Neural cell (in vitro differentiated cells): Measurements from ENCODE around the gene HMX1. TPM values are rescaled to one million over a fixed set of nuclear protein-coding genes. Genes with fewer than 3 reads are reported as not detected.

Experiments used
- H2AFZ ChIP-seq: fragments of 200-600, 300-800 bp; sonication (generic), shearing (Covaris generic); 2 replicates; pipeline ENCODE4 v1.6.0; 2014; ENCODE audit warnings: low read depth, mild to moderate bottlenecking, antibody characterized with exemption, low read length, moderate library complexity
- H3F3A ChIP-seq: fragments of 200-600 bp; shearing (Covaris generic); 2 replicates; pipeline ENCODE4 v1.6.1; 2016; ENCODE audit warnings: mild to moderate bottlenecking, moderate library complexity, mixed read lengths, antibody characterized with exemption, low read length; ENCODE audit not compliant: insufficient read depth, poor library complexity, severe bottlenecking
- H3K27ac ChIP-seq: fragments of 200-600, 300-800 bp; sonication (generic), shearing (Covaris generic); 2 replicates; pipeline ENCODE4 v1.5.1; 2014; ENCODE audit warnings: mild to moderate bottlenecking, low read length, moderate library complexity
- H3K27me3 ChIP-seq: fragments of 300-800, 200-600 bp; sonication (generic), shearing (Covaris generic); 2 replicates; pipeline ENCODE4 v1.6.0; 2014; ENCODE audit warnings: mild to moderate bottlenecking, low read depth, low read length, moderate library complexity; ENCODE audit not compliant: insufficient read depth
- H3K36me3 ChIP-seq: fragments of 300-800, 200-600 bp; sonication (generic), shearing (Covaris generic); 2 replicates; pipeline ENCODE4 v1.5.1; 2014; ENCODE audit warnings: mild to moderate bottlenecking, antibody characterized with exemption, low read length, moderate library complexity; ENCODE audit not compliant: insufficient read depth
- H3K4me2 ChIP-seq: fragments of 300-800, 200-600 bp; sonication (generic), shearing (Covaris generic); 2 replicates; pipeline ENCODE4 v1.6.0; 2014; ENCODE audit warnings: mild to moderate bottlenecking, low read length
- H3K4me3 ChIP-seq: fragments of 300-800, 200-600 bp; sonication (generic), shearing (Covaris generic); 2 replicates; pipeline ENCODE4 v1.5.1; 2014; ENCODE audit warnings: mild to moderate bottlenecking, low read length, moderate library complexity
- H3K79me2 ChIP-seq: fragments of 200-600 bp; shearing (Covaris generic); replicated peaks from 2 replicates; pipeline ENCODE4 v1.6.0; 2014; ENCODE audit warnings: mild to moderate bottlenecking, low read length, moderate library complexity; ENCODE audit not compliant: insufficient read depth
- H3K9ac ChIP-seq: fragments of 300-800, 200-600 bp; sonication (generic), shearing (Covaris generic); 2 replicates; pipeline ENCODE4 v1.6.1; 2016; ENCODE audit warnings: mild to moderate bottlenecking, low read length, mixed read lengths
- H3K9me2 ChIP-seq: fragments of 200-600 bp; shearing (Covaris generic); 2 replicates; pipeline ENCODE4 v1.6.1; 2016; ENCODE audit warnings: mild to moderate bottlenecking, low read length, mixed read lengths; ENCODE audit not compliant: insufficient read depth
- H3K9me3 ChIP-seq: fragments of 200-600, 300-800 bp; sonication (generic), shearing (Covaris generic); 2 replicates; pipeline ENCODE4 v1.6.1; 2016; ENCODE audit warnings: mild to moderate bottlenecking, mixed run types, low read length, moderate library complexity, mixed read lengths
- H4K20me1 ChIP-seq: fragments of 200-600 bp; shearing (Covaris generic); 2 replicates; pipeline ENCODE4 v1.6.1; 2016; ENCODE audit warnings: mild to moderate bottlenecking, mixed run types; ENCODE audit not compliant: insufficient read depth
- EP300 ChIP-seq: fragments of 450-650 bp; conservative IDR thresholded peaks from 2 replicates; pipeline ENCODE4 v1.6.1; 2014; ENCODE audit warnings: antibody characterized with exemption, mild to moderate bottlenecking, moderate library complexity; ENCODE audit not compliant: poor library complexity, severe bottlenecking
- EZH2 ChIP-seq: fragments of 200-600, 300-800 bp; shearing (Covaris generic), sonication (generic); IDR thresholded peaks from 2 replicates; pipeline ENCODE4 v1.6.1; 2014; ENCODE audit warnings: antibody characterized with exemption, low read length, borderline replicate concordance, mild to moderate bottlenecking; ENCODE audit not compliant: insufficient read depth, poor library complexity, severe bottlenecking
- MXI1 ChIP-seq: fragments of 450-650 bp; conservative IDR thresholded peaks from 2 replicates; pipeline ENCODE4 v1.6.1; 2014; ENCODE audit warnings: antibody characterized with exemption, mild to moderate bottlenecking; ENCODE audit not compliant: poor library complexity, severe bottlenecking
- POLR2AphosphoS5 ChIP-seq: IDR thresholded peaks from 2 replicates; pipeline ENCODE4 v1.6.1; 2012
- RAD21 ChIP-seq: fragments of 450-650 bp; conservative IDR thresholded peaks from 2 replicates; pipeline ENCODE4 v1.6.1; 2014; ENCODE audit warnings: antibody characterized with exemption, mild to moderate bottlenecking, moderate library complexity
- SMC3 ChIP-seq: fragments of 450-650 bp; conservative IDR thresholded peaks from 2 replicates; pipeline ENCODE4 v1.6.1; 2014; ENCODE audit warnings: antibody characterized with exemption, mild to moderate bottlenecking, moderate library complexity; ENCODE audit not compliant: poor library complexity
- TAF1 ChIP-seq: IDR thresholded peaks from 2 replicates; pipeline ENCODE4 v1.6.1; 2012; ENCODE audit warnings: low read depth
- polyA plus RNA-seq: library from polyadenylated mRNA; depleted of rRNA; stranded (reverse); fragments of >200 nt; gene quantifications from 2 replicates; pipeline ENCODE4 v1.2.3, GENCODE V29; 2014
- TF ChIP-seq, protein P1 (sequence below): fragments of 450-650 bp; IDR thresholded peaks from 2 replicates; pipeline ENCODE4 v1.5.1; 2014; ENCODE audit warnings: antibody characterized with exemption, mild to moderate bottlenecking, moderate library complexity; ENCODE audit not compliant: poor library complexity, severe bottlenecking
- TF ChIP-seq, protein P2 (sequence below): IDR thresholded peaks from 2 replicates; pipeline ENCODE4 v1.6.1; 2012; ENCODE audit warnings: borderline replicate concordance

Gene HMX1
- polyA plus RNA-seq, 1 donor from 2014 or later = 0.89 TPM

DNA sequence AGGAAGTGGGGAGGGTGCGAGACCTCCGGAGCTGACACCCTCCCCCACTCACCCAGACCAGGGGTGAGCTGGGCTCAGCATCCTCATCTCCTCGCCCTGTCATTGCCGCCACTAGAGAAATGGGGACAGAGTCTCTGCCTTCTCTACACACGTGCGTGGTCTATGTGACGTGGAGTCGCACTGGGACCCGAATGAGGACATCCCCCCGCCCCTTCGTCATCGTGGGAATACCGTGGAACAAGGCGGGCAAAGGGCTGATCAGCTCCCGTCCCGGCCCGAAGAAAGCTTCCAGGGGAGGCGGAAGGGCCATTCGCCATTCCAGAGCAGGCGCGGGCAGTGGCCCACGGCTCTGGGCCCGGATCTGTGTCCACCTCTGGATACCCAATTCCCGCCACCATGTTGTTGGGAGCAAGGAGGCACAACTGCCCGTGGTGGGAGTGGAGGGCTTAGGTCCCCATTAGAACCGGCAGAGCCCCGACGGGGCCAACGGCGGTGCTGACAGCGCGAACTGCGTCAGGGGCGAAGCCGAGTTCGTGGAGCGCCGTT, 12.0 kb downstream of the HMX1 start:
- no peaks in the 10 kb centered on the region for H3K36me3 ChIP-seq
- H3K9me2 ChIP-seq = no peaks in the 10 kb centered on the region
- no peak overlapping the region for H3K4me3 ChIP-seq
- no peaks in the 10 kb centered on the region for H3F3A ChIP-seq
- H2AFZ ChIP-seq = no peak overlapping the region
- H3K9ac ChIP-seq = no peak overlapping the region
- peaks cover 99% of the 10 kb centered on the region for H3K27me3 ChIP-seq
- no peaks in the 10 kb centered on the region for H3K79me2 ChIP-seq
- H4K20me1 ChIP-seq = no peaks in the 10 kb centered on the region
- TF ChIP-seq EP300 = no peak
- peak; percentile 91 for TF ChIP-seq EZH2
- H3K27ac ChIP-seq = no peak overlapping the region
- H3K4me2 ChIP-seq = no peak overlapping the region
- H3K9me3 ChIP-seq = no peaks in the 10 kb centered on the region

DNA sequence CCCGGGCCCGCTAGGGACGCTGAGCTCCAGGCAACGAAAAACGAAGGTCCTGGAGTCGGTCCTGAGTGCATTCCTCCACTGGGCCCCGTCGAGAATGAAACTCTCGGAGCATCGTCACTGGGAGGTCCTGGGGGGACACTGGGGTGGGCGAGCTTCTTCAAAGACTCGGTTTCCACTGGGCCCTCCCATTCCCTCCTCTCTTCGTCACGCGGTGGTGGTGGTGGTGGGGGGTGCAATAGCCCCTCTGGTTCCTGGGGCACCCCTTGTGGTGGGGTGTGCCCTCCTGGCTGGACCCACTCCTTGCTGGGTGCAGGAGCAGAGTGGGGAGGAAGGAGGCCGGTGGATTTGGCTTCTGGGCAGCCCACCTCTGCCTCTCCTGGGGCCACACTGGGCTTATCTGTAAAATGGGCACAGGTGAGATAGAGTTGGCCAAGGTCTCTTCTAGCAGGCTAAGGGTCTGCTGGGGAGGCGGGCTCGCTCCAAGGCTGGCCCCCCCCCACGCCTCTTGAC, 12.9 kb downstream of the HMX1 start:
- no peaks in the 10 kb centered on the region for H4K20me1 ChIP-seq
- TF ChIP-seq MXI1 (no peak), RAD21 (no peak), TAF1 (no peak), POLR2AphosphoS5 (no peak), EP300 (no peak), EZH2 (no peak), SMC3 (no peak)
- TF ChIP-seq, protein P1, sequence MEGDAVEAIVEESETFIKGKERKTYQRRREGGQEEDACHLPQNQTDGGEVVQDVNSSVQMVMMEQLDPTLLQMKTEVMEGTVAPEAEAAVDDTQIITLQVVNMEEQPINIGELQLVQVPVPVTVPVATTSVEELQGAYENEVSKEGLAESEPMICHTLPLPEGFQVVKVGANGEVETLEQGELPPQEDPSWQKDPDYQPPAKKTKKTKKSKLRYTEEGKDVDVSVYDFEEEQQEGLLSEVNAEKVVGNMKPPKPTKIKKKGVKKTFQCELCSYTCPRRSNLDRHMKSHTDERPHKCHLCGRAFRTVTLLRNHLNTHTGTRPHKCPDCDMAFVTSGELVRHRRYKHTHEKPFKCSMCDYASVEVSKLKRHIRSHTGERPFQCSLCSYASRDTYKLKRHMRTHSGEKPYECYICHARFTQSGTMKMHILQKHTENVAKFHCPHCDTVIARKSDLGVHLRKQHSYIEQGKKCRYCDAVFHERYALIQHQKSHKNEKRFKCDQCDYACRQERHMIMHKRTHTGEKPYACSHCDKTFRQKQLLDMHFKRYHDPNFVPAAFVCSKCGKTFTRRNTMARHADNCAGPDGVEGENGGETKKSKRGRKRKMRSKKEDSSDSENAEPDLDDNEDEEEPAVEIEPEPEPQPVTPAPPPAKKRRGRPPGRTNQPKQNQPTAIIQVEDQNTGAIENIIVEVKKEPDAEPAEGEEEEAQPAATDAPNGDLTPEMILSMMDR = no peak
- TF ChIP-seq, protein P2, sequence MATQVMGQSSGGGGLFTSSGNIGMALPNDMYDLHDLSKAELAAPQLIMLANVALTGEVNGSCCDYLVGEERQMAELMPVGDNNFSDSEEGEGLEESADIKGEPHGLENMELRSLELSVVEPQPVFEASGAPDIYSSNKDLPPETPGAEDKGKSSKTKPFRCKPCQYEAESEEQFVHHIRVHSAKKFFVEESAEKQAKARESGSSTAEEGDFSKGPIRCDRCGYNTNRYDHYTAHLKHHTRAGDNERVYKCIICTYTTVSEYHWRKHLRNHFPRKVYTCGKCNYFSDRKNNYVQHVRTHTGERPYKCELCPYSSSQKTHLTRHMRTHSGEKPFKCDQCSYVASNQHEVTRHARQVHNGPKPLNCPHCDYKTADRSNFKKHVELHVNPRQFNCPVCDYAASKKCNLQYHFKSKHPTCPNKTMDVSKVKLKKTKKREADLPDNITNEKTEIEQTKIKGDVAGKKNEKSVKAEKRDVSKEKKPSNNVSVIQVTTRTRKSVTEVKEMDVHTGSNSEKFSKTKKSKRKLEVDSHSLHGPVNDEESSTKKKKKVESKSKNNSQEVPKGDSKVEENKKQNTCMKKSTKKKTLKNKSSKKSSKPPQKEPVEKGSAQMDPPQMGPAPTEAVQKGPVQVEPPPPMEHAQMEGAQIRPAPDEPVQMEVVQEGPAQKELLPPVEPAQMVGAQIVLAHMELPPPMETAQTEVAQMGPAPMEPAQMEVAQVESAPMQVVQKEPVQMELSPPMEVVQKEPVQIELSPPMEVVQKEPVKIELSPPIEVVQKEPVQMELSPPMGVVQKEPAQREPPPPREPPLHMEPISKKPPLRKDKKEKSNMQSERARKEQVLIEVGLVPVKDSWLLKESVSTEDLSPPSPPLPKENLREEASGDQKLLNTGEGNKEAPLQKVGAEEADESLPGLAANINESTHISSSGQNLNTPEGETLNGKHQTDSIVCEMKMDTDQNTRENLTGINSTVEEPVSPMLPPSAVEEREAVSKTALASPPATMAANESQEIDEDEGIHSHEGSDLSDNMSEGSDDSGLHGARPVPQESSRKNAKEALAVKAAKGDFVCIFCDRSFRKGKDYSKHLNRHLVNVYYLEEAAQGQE = no peak
- no peaks in the 10 kb centered on the region for H3K9me3 ChIP-seq
- H3K36me3 ChIP-seq = no peaks in the 10 kb centered on the region
- no peaks in the 10 kb centered on the region for H3K9me2 ChIP-seq
- H3K4me3 ChIP-seq = peak overlapping the region; percentile 62
- no peak overlapping the region for H3K9ac ChIP-seq
- H3F3A ChIP-seq = no peaks in the 10 kb centered on the region
- no peaks in the 10 kb centered on the region for H3K79me2 ChIP-seq
- H3K27me3 ChIP-seq = peaks cover 99% of the 10 kb centered on the region
- no peak overlapping the region for H3K27ac ChIP-seq
- H3K4me2 ChIP-seq = no peak overlapping the region
- no peak overlapping the region for H2AFZ ChIP-seq
